Measurements from ENCODE around the gene LTA.

- TF ChIP-seq POLR2AphosphoS5 (IDR thresholded peaks at IDR 0.05; ENCODE audit: low read depth, low read length), result no peak
- no peak for TF ChIP-seq REST (IDR thresholded peaks at IDR 0.05; ENCODE audit: insufficient read depth in 1 of 2, low read depth in 2 of 2, low read length in 2 of 2)
- TF ChIP-seq TAF1 (IDR thresholded peaks at IDR 0.05; ENCODE audit: borderline replicate concordance, insufficient read depth, low read length), result no peak
- no peak for TF ChIP-seq SIN3A (IDR thresholded peaks at IDR 0.05; ENCODE audit: borderline replicate concordance, insufficient read depth, low read length)
Measured at GRCh38 chr6:31579546-31580437, 7.7 kb downstream of the LTA start.
